GM21528 (cell line): ENCODE data around the gene TBC1D14.

Experiments
- ATAC-seq: cut with Tn5 transposase; IDR thresholded peaks from one replicate; pipeline ENCODE4 v1.9.1; 2021; ENCODE audit warnings: mild to moderate bottlenecking, moderate library complexity; ENCODE audit not compliant: unreplicated experiment, low FRiP score

Gene TBC1D14

DNA sequence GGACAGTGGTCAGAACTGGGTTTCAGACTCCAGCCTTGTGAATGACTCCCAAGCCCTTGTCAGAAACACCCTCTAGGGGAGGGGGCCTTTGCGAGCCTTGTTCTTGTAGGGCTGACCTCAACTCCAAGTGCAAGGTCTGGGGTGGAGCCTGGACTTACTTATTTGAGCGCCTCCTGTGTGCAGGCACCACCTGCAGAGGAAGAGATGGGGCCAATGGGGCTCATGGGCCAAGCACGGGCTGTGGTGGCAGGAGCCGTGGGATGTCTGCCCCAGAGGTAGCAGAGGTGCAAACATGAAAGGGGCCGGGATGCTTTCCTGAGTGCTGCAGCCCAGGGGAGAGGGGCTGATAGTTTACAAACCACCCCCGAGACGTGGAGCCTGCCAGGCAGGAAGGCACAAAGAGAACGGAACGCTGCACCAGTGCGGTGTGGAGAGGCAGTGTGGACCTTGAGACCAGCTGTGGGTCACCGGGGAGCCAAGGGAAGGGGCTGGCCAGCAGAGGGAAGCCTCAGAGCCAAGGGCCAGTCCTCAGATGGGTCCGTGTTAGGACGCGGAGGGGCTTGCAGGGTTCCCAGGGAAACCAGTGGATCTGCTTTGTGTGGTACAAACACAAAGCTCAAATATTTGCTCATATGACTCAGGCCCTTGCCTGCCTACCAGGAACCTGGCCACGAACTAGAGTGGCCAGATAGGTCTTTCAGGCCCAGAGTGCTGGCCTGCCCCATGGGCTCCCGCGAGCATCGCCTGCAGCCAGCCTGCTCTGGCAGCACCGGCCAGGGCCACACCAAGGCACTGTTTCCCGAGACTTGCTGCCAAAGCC, 124.8 kb downstream of the TBC1D14 start:
- no peak for ATAC-seq

DNA sequence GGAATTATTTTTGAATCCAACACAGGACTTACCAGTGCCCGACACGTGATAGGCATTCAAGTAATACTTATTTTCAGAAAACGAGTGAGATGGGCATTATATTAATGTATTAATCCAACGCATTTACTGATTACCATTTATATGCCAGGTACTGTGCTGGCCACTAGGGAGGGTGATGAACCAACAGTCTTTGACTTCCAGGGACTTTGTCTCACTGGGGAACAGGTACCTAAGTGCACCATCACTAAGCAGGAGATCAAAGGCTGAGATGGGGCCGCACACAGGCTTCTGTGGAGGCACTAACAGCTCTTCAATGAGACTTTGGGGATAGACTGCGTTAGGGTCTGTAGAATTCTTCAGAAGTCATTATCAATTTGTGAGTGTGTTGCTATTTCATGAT, 127.8 kb downstream of the TBC1D14 start:
- ATAC-seq: no peak

DNA sequence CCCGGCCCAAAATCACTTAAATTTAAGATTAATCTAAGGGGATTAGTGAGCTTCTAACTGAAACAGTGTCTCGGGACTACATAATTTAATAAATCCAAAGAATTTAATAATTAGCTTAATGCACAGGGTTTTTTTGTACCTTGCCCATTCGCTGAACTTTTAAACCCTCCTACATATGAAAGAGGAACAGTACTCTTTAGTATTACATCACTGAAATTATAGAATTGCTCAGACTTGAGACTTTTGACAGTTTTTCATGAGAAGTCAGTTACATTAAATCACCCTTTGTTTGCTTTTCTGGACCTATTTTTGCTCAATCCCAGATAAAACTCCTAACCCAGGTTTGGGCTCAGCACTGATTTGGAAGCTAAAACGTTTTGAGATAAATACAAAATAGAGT, 131.1 kb downstream of the TBC1D14 start:
- no peak for ATAC-seq

DNA sequence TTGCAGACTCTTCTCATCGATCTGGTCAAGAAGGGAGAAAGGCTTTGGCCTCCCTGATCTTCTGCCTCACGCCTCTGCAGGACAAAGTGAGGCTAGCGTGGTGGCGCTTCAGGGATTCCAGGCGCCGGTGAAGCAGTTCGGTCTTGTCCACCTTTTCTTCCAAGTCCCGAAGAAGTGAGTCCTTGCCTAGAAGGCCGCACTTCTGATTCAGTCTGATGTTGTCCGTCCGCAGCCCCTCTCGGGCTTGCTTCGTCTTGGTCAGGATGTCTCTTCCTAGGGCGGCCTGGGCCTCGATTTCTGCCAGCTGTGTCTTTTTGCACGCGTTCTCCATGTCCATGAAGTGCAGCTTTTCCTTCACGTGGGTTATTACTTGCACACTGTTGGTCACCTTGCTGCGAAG, 131.6 kb downstream of the TBC1D14 start:
- ATAC-seq: no peak

DNA sequence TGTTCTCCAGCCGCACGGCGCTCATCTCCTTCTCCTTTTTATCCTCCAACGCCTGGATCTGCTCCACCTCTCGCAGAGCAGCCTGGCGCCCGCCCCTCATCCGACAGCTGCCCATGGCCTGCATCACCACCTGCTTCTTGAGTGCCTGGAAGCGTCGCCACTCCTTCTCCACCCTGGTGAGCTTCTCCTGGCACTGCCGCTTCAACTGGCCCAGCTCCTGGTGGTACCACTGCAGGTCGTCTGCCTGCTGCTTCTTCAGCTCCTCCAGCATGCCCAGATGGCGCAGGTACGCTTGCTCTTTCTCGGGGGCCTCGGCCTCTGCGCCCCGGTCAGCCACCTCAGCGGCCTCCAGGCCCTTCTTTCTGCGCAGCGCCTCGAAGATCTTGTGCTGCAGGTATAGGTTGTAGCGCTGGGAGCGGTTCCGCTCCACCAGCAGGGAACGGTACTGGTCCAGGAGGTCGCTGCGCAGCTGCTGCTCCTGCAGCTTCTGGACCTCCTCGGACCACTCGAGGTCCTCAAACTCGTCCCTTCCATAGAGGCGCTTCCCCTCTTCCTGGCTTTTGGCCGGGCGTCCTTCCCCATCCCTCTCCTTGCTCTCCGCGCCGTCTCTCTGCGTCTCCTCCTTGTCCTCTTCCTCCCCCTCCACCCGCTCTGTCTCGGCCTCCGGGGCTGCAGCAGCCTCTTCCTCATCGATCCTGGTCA, 132.3 kb downstream of the TBC1D14 start:
- no peak for ATAC-seq

DNA sequence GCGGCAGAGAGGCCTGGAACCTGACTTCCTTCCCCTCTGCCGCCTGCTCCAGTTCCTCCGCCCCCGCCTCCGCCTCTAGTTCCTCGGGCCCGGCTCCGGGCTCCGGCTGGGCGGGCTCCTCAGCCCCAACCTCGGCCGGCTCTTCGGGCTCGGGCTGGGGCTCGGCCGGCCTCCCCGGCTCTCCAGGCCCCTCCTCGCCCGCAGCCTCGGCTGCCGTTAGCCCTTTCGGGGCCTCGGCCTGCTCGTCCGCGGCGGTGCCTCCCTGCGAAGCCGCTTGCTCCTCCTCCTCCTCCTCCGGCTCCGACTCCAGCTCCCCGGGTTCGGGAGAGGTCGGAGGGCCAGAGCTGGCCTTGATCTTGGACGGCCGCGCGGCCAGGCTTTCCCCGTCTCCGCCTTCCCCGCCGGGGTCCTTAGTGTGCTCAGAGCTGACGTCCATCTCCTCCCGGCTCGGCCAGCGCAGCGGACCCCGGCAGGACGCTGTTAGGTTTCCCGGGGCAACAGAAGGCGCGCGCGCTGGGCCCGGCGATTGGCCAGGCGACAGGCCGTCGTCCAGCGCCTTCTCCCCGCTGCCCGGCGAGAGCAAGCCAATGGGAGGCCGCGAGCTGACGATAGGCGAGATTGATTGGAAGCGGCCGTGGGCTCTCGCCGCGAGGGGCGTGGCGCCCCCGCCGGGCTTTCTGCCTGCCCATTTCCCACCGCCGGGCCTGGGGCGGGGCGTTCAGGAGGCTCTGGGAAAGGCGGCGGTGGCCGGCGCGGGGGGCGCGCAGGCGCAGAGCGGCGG, 133.1 kb downstream of the TBC1D14 start:
- peak; percentile 84 for ATAC-seq

DNA sequence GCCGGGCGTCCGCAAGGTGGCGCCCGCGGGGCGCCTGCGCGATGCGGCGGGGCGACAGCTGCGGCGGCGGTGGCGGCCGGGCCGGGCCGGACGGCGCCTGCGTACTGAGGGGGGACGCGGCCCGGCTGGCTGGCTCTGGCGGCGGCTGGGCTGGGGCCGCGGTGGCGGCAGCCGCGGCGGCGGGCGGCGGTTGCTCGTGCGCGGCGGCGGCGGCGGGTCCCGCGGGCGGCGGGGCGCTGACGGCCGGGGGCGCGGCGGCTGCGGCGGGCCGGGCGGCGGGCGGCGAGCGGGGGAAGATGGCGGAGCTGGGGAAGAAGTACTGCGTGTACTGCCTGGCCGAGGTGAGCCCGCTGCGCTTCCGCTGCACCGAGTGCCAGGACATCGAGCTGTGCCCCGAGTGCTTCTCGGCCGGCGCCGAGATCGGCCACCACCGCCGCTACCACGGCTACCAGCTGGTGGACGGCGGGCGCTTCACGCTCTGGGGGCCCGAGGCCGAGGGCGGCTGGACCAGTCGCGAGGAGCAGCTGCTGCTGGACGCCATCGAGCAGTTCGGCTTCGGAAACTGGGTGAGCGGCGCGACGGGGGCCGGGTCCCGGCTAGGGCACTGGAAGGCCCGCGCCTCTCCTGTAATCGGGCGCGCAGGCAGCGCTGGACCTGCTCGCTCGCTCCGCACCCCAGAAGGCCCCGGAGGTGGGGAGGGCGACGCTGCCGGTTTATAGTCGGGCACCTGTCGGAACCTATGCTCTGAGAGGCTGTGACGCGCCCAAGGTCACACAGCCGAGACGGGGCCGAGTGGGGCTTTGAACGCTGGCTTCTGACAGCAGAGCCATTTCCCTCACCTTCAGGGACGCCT, 133.9 kb downstream of the TBC1D14 start, which contains the start of gene TADA2B:
Gene TADA2B (plus strand): TSS at position 89 of the 853 bp plus-strand sequence. CDS start 208 bp downstream, at position 297.
- peak; percentile 19 for ATAC-seq

DNA sequence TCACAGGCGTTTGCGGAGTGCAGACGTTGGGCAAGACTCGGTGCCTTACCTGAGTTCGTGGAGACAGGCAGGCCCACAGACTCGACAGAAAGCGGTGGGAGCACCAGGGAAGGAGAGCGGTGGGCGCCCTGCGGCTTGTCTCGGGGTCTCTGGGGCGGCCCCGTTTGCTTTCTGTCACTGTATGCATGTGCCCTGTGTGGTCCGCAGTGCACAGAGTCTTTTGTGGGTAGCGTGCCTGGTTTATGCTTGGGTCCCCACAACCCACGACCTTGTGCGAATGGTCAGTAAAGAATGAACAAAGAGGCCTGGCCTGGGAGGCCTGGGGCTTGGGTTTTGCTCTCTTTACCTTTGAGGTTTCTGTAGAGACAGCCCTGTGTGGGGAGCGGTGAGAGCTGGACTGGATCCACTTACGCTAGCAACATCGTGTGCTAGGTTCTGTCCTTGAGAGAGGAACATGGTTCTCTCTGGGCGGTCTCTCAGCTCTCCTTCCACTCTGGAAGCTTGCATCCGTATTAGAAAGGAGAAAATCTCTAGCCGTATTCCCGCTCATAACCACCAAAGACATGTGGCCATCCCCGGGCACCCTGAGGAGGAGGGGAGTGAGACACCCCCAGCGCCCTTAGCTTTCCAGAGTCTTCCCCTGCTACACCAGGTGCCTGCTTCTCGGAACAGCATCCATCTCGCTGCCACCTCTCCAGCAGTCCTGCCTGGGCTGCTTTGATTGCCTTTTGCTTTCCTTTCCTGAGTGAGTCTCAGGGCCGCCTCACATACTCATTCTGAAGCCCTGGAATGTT, 134.7 kb downstream of the TBC1D14 start:
- no peak for ATAC-seq

DNA sequence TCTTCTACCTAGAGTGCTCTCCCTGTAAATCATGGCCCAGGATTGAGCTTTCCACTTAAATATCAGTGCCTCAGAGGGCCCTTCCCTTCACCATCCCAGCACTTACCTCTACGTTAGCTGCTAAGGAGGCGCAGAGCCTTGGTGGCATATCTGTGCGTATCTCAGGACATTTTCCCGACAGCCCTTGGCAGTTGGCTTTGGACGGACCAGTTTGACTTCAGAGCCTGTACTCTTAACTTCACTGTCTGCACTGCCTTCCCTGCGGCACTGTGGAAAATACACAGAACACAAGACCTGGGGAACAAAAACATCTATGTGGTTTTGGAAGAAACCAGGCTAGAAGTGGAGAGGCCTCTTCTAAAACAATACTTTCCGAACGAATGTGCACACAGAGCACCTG, 135.9 kb downstream of the TBC1D14 start:
- ATAC-seq: no peak

DNA sequence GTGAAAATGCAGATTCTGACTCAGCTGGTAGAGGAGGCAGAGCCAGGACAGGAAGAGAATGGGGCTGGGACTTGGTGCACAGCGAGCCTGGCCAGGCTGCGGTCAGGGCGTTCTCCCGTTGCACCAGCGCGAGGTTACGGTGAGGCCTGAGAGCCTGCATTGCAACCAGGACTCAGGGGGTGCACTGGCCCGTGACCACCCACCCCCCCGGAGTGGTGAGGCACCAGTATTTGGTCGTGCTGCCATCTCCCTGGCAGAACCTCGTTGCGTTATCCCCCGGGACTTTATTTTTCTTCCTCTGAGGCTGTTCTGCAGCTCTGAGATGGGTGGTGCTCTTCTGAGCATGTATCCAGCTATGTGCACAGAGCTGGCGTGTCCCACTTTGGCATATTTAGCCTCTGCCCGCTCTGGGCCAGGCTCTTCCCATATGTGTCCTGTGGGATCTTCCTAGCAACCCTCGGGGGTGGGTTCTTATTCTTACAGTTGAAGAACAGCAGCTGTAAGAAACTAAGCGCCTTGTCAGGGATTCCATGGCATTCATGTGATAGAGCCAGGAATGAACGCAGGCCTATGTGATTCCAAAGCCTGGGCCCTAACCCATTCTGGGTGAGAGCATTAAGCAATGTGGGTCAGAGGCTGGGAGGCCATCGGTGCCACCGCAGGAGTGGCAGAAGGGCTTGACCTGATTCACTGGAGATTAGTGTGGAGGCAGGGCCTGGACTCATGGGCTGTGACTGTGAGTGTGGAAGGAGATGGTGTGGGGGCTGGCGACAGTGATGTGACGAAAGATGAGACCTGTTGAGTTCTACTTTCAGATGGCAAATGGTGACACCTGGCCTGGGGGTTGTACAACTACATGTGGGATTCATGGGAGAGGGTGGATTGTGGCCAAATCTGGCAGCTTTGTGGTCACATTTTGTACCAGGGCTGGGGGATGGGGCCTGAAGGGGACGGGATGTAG, 136.6 kb downstream of the TBC1D14 start:
- no peak for ATAC-seq

DNA sequence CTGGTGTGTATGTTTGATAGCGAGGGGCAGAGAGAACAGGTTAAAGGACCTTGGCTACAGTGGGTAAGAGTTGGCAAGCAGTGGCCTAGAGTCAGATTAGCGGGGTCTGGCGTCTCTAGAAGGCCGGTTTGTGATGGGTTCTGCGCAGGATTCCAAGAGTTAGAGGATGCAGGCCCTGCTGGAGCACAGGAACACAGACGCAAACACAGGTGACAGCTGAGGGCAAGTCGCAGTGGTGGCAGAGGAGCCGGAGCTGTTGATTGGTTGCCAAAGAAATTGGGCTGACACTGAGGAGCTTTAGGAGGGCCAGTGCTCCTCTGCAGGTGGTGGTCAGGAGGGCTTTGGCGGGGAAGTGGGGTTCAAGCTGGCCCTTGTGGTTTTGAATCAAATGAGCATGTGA, 137.3 kb downstream of the TBC1D14 start:
- no peak for ATAC-seq

DNA sequence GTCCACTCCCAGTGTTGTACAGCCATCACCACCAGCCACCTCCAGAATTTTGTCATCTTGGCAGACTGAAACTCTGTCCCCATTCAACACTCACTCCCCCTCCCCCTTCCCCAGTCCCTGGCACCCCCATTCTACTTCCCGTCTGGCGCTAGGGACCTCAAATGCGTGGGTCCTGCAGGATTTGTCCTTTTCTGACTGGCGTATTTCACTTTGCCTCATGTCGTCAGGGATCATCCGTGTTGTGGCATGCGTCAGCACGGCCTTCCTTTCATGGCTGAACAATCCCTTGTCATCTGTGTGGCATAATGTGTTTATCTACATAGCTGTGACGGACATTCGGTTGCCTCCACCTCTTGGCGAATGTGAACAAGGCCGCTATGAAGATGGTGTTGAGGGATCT, 139.0 kb downstream of the TBC1D14 start:
- ATAC-seq: no peak

DNA sequence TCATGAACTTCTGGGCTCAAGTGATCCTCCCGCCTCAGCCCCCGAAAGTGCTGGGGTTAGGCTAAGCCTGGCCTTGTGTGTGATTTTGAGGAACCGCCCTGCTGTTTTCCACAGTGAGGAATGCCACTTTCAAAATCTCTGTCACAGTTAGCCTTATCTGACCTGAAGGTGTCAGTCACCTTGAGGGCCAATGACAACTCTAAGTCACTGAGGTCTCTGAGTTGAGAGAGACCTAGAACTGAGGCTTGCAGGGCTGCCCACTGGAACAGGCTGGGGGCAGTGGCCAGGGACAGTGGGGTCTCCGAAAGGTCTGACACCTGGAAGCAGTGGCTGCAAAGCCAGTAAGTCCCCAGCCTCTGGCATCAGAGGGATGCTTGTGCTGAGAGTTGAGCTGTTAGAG, 139.7 kb downstream of the TBC1D14 start:
- ATAC-seq: no peak

DNA sequence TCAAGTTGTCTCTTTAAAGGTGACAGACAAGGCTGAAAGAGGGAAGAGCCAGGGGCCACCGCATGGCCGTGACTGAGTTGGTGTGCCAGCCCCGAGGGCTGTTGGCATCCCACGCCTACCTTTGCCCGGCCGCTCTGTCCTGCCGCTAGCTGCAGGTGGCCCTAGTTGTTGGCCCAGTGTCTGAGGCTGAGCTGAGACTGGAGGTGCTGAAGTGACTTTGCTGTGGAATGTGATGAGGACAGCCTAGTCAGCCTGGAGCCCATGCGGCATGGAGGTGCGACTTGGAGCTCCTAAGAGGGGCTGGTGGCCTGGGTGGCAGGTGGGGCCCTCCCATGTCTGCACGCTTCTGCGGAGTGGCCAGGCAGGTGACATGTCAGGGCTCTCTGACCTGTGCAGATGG, 140.1 kb downstream of the TBC1D14 start:
- no peak for ATAC-seq

DNA sequence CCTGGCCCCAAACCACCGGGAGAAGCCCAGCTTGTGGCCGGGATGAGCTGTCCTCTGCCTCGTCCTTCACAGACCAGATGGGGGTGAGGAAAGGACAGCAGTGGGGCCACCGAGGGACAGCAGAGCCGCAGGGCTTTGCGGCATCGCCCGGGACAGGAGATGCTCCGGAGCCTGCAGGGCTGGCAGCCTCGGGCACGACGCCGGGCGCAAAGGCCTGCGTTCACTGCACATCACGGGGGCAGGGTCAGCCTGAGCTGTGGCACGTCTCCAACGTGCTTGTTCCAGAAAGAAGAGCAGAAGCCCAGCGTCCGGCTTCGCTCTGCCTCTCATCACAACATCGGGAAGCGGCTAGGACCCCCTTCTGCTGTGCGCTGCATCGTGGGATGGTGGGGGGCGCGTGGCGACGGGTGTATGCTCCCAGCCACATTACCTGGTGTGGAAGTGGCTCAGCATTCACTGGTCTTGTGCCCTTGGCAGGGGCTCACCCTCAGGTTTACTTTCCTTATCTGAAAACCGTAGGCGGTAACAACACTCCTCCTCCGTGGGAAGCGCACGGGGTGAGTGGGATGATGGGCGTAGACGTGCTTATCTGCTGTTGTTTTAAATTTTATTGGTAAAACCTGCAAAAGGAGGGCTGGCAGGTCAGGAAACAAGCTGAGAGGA, 141.0 kb downstream of the TBC1D14 start:
- ATAC-seq: no peak

DNA sequence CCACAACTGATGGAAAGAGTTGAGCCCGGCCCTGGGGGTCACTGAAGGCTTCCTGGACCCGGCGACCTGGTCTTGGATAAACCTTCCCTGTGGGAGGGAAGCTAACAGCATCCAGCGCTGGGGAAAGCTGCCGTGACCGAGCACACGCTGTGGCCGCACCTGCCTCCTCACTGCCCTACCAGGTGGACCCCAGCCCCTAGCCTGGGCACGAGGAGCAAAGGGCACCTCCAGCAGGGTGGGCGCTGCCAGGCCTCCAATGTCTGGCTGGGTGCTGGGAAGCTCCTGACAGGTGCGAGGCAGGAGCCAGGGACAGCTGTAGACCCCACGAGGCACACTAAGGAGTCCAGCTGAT, 141.5 kb downstream of the TBC1D14 start:
- ATAC-seq: no peak

DNA sequence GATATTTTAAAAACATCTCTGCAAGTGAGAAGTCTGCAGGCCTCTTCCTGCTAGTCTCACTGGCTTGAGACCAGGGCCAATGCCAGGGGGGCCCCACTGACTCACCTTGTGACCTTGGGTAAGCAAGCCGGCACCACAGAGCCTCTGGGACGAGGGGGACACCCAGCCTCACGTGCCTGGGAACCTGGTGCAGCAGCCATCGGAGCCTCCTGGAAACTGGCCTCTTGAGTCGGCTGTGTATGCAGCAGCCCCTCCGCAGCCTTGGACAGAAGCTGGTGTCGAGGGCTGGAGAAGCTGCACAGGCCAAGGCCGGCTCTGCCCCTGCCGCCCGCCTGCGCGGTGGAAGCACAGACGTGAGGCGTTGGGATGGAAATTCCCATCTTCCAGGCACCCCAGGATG, 142.3 kb downstream of the TBC1D14 start:
- no peak for ATAC-seq

DNA sequence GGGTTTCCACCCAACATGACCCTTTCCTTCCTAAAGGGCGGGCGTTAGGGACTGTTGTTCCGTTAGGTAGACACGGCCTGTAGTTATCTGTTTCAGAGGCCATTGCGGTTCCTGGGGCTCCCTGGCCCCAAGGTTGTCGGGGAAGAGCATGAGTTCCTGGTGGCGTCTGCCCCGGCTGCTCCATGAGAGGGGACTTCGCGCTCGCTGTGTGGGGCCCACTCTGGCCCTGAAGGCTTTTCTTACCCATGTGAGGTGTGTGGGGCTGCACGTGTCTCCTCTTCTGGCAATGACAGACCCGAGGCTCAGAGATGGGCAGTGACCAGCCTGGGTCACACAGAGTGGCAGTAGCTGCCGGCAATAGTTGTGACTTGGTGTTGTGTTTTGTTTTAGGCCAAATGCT, 142.7 kb downstream of the TBC1D14 start:
- ATAC-seq: no peak
